PC-3 (cell line): ENCODE measurements around the gene SIPA1.

Experiments used
- EZH2 ChIP-seq: fragments of 300-600 bp; sonication (generic); IDR thresholded peaks from one replicate; pipeline ENCODE4 v1.6.1; 2017; ENCODE audit warnings: antibody characterized with exemption, mild to moderate bottlenecking, low read length; ENCODE audit not compliant: unreplicated experiment
- TF ChIP-seq, protein P1 (sequence below): fragments of 300-600 bp; sonication (generic); conservative IDR thresholded peaks from 2 replicates; pipeline ENCODE4 v1.5.1; 2017; ENCODE audit warnings: antibody characterized with exemption, low read depth, mild to moderate bottlenecking, low read length

DNA sequence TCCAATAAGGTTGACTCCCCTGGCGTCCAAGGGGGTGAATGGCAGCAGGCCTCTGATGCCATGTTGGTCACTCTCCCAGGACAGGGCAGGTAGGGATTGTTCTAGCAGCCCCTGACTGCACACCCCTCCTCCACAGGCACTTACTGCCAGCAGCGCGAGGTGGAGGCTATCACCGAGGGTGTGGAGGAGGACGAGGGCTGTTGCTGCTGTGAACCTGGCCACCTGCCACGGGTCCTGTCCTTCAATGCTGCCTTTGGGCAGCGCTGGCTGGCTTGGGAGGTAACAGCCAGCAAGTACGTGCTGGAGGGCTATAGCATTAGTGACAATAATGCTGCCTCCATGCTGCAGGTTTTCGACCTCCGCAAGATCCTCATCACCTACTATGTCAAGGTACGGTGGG lies 7.7 kb upstream of the SIPA1 start:
- TF ChIP-seq, protein P1, sequence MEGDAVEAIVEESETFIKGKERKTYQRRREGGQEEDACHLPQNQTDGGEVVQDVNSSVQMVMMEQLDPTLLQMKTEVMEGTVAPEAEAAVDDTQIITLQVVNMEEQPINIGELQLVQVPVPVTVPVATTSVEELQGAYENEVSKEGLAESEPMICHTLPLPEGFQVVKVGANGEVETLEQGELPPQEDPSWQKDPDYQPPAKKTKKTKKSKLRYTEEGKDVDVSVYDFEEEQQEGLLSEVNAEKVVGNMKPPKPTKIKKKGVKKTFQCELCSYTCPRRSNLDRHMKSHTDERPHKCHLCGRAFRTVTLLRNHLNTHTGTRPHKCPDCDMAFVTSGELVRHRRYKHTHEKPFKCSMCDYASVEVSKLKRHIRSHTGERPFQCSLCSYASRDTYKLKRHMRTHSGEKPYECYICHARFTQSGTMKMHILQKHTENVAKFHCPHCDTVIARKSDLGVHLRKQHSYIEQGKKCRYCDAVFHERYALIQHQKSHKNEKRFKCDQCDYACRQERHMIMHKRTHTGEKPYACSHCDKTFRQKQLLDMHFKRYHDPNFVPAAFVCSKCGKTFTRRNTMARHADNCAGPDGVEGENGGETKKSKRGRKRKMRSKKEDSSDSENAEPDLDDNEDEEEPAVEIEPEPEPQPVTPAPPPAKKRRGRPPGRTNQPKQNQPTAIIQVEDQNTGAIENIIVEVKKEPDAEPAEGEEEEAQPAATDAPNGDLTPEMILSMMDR: no peak
- TF ChIP-seq EZH2: no peak
